Type B pancreatic cell (in vitro differentiated cells): ENCODE results near the gene NPB. TPM values are rescaled to one million over a fixed set of nuclear protein-coding genes. Genes with fewer than 3 reads are reported as not detected.

ENCODE experiments used
- DNase-seq: peaks from one replicate; pipeline ENCODE4 v3.0.0; 2021; ENCODE audit warnings: mixed read lengths; ENCODE audit not compliant: unreplicated experiment; ENCODE audit errors: extremely low spot score
- H3K27ac Mint-ChIP-seq: 2 replicates; pipeline ENCODE4 v1.8.0; 2021; ENCODE audit warnings: mild to moderate bottlenecking, mixed read lengths
- H3K27me3 Mint-ChIP-seq: 2 replicates; pipeline ENCODE4 v1.8.0; 2021; ENCODE audit warnings: mixed read lengths
- H3K36me3 Mint-ChIP-seq: 2 replicates; pipeline ENCODE4 v1.8.0; 2021; ENCODE audit warnings: mixed read lengths
- H3K4me1 Mint-ChIP-seq: one replicate; pipeline ENCODE4 v1.8.0; 2021; ENCODE audit warnings: mixed read lengths; ENCODE audit not compliant: unreplicated experiment
- H3K4me3 Mint-ChIP-seq: 2 replicates; pipeline ENCODE4 v1.8.0; 2021; ENCODE audit warnings: mild to moderate bottlenecking, mixed read lengths
- H3K9me3 Mint-ChIP-seq: 2 replicates; pipeline ENCODE4 v1.8.0; 2021; ENCODE audit warnings: mixed read lengths
- total RNA-seq: library from RNA; stranded (reverse); gene quantifications from 2 replicates; pipeline ENCODE4 v1.2.1, GENCODE V29; 2021; ENCODE audit warnings: low replicate concordance
- TF ChIP-seq, protein P1 (sequence below): fragments of 200-600 bp; sonication (generic); conservative IDR thresholded peaks from 2 replicates; pipeline ENCODE4 v1.5.0; 2021; ENCODE audit warnings: antibody characterized with exemption, mild to moderate bottlenecking

Gene NPB
- total RNA-seq, 1 donor from 2014 or later, result 2.5 TPM

DNA sequence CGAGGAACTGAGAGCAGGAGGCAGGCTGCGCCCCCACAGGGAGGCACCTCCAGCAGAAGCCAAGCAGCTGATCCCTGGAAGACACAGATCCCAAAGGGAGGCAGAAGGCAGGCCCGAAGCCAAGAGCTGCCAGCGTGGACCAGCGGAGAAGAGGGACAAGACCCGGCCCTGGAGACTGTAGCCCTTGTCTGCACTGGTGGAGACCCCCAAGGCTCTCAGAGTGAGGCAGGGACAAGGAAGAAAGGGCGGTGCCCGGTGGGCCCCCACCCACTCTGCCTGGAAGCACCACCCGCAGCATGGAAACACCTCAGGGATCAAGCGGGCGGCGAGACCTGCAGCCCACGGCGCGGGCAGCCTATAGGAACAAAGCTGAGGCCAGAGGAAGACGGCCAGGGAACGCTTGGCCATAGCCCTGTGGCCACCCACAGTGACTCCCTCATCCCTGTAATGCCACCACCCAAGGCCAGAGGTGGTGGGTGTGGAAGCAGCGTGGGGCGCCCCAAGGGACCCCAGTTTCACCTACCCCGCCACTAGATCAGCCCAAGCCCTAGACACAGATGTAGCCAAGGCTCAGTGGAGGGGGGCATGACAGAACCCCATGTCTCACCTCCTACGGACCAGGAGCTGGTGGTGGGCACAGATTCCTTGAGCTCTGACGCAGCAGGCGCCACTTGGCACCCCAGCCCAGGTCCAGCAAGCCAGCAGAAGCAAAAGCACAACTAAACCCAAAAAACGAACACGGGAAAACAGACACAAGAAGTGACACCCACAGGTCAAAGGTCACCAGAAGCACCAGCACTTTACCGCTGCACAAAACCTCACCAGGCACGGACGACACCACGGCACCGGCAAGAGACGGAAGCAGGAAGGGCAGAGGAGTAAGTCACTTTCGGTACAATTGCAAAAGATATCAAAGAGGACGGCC, 18.8 kb downstream of the NPB start:
- Mint-ChIP-seq H3K9me3 (no peaks in the 10 kb centered on the region), H3K36me3 (peaks cover 13% of the 10 kb centered on the region), H3K4me1 (peaks cover 27% of the 10 kb centered on the region), H3K27ac (peak overlapping the region; percentile 95), H3K4me3 (peak overlapping the region; percentile 59), H3K27me3 (no peaks in the 10 kb centered on the region)
- DNase-seq, result no peak
- TF ChIP-seq, protein P1, sequence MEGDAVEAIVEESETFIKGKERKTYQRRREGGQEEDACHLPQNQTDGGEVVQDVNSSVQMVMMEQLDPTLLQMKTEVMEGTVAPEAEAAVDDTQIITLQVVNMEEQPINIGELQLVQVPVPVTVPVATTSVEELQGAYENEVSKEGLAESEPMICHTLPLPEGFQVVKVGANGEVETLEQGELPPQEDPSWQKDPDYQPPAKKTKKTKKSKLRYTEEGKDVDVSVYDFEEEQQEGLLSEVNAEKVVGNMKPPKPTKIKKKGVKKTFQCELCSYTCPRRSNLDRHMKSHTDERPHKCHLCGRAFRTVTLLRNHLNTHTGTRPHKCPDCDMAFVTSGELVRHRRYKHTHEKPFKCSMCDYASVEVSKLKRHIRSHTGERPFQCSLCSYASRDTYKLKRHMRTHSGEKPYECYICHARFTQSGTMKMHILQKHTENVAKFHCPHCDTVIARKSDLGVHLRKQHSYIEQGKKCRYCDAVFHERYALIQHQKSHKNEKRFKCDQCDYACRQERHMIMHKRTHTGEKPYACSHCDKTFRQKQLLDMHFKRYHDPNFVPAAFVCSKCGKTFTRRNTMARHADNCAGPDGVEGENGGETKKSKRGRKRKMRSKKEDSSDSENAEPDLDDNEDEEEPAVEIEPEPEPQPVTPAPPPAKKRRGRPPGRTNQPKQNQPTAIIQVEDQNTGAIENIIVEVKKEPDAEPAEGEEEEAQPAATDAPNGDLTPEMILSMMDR, result no peak

DNA sequence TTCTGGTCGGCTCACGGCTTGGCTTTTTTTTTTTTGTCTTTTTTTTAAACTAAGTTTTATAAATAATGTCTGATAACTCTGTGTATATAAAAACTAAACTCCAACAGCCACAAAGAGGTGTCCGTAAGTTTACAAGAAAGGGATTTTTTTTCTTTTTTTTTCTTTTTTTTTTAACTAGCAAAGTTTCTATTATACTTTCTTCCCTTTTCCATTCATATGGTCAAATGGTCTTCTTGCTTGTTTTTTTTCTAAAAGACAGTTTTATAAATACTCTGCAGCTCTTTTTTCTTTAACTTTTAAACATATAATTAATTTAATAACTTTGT, 19.5 kb downstream of the NPB start:
- H3K9me3 Mint-ChIP-seq, result no peaks in the 10 kb centered on the region
- no peak overlapping the region for H3K4me3 Mint-ChIP-seq
- peaks cover 33% of the 10 kb centered on the region for H3K4me1 Mint-ChIP-seq
- TF ChIP-seq, protein P1, result no peak
- no peak for DNase-seq
- H3K27me3 Mint-ChIP-seq, result no peaks in the 10 kb centered on the region
- no peak overlapping the region for H3K27ac Mint-ChIP-seq
- H3K36me3 Mint-ChIP-seq, result peaks cover 12% of the 10 kb centered on the region

DNA sequence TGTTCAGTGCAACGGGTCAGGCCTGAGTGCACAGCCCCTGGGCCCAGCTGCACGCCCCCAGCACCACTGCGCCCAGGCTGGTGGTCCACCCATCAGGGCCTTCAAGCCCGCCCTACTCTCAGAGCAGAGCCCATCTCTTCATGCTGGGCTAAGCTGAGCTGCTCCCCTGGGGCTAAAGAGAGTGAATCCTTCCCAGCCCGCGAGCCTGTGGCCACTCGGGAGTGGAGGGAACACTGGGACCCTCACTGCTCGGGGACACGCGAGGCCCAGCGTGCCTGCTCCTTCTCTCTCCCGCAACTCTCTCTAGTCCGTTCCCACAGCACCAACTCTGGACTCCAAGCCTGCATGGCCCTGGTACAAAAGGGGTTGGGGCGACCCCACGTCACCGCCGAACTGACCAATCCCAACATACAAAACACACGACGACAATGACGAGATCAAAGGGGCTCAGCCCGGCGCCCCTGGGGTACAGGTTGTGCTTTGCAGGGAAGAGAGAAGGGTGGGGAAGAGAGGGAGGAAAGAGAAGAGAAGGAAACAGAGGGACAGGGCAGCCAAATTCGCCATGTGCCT, 20.0 kb downstream of the NPB start:
- H3K27ac Mint-ChIP-seq, result no peak overlapping the region
- H3K4me3 Mint-ChIP-seq, result peak overlapping the region; percentile 34
- H3K9me3 Mint-ChIP-seq, result no peaks in the 10 kb centered on the region
- no peak for DNase-seq
- H3K36me3 Mint-ChIP-seq, result peaks cover 12% of the 10 kb centered on the region
- peaks cover 29% of the 10 kb centered on the region for H3K4me1 Mint-ChIP-seq
- H3K27me3 Mint-ChIP-seq, result no peaks in the 10 kb centered on the region
- TF ChIP-seq, protein P1, result no peak

DNA sequence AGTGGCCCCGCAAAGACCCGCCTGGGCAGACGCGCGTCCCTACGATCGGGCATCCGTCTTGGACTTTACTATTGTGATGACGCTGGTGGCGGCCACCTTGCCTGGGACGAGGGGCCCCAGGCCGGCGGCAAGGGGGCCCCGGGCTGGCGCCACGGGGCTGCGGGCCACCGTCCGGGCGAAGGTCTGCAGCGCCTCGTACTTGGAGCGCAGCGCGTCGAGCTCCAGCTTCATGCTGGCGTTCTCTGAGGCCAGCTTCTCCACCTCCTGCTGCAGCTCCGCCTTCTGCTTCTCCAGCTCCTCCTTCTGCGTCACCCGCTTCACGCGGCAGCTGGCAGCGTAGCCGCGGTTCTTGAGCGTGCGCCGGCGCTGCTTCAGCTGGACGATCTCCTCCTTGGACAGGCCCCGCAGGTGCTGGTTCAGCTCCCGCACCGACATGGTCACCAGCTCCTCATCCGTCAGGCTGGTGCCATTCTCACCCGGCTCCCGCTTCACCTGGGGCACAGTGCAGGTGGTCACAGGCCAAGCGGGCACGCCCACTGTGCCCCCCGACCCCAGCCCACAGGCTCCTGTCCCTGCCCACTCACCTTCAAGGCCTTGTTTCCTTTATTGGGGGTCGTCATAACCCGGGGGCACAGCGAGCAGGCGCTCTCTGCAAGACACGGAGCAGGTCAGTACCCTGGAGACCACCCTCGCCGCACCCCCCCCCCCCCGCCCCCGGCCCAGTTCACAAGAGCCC, 20.7 kb downstream of the NPB start:
- Mint-ChIP-seq H3K36me3 (peaks cover 12% of the 10 kb centered on the region), H3K27ac (peak overlapping the region; percentile 93), H3K27me3 (no peaks in the 10 kb centered on the region), H3K9me3 (no peaks in the 10 kb centered on the region), H3K4me1 (peaks cover 25% of the 10 kb centered on the region), H3K4me3 (no peak overlapping the region)
- no peak for DNase-seq
- TF ChIP-seq, protein P1, result no peak

DNA sequence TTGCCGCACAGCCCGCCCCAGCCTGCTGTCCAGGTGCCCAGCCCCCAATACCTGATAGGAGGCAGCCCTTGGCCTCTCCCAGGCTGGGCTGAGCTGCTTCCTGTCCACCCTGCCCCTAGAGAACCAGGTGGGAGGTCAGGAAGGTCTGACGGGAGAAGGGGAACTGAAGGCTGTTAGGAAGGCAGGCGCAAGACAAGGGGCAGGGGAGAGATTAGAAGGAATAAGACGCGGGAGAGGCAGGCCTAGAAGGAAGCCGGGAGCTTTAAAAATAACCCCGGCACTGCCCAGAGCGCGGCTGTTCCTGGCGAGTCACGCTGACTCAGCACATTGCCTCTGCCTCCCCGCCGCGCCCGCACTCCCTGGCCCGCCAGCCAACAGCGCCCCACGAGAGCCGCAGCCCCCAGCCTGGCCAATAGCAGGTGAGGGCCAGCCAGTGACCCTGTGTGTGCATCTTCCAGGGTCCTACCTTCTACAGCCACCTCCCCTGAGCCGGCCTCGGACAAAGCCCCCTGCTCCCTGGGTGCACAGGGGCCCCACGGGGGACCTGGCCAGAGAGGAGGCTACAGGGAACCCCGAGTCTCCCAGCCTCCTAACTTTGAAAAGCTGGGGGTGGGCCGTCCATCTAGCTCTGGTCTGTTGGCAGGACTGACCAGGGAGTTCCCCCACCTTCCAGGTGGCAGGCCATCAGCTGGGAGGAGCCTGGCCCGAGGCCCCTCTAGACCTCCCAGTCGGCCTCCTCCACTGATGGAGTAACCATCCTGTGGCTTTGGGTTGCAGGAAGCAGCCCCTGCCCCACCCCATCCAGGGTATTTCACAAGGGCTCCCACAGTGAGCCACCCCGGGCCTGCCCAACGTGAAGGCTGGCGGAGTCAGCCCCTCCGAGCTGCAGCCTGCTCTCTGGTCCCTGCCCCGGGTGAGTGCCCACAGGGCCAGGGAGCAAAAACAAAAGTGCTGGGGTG, 21.5 kb downstream of the NPB start:
- no peak for DNase-seq
- peaks cover 12% of the 10 kb centered on the region for H3K36me3 Mint-ChIP-seq
- TF ChIP-seq, protein P1, result no peak
- no peaks in the 10 kb centered on the region for H3K9me3 Mint-ChIP-seq
- H3K4me3 Mint-ChIP-seq, result peak overlapping the region; percentile 83
- H3K27me3 Mint-ChIP-seq, result no peaks in the 10 kb centered on the region
- H3K4me1 Mint-ChIP-seq, result peaks cover 25% of the 10 kb centered on the region
- H3K27ac Mint-ChIP-seq, result peak overlapping the region; percentile 93
